H9 (cell line): Measurements from ENCODE around the gene NTRK2. TPM values are rescaled to one million over a fixed set of nuclear protein-coding genes. Genes with fewer than 3 reads are reported as not detected.

Experiments
- DNase-seq: peaks from one replicate; pipeline ENCODE4 v3.0.0-alpha.2; 2017
- H2AFZ ChIP-seq: one replicate; pipeline ENCODE4 v1.6.1; 2013; ENCODE audit warnings: mild to moderate bottlenecking, low read length, control low read depth, moderate library complexity
- H2AK5ac ChIP-seq: 2 replicates; pipeline ENCODE4 v1.6.1; 2013; ENCODE audit warnings: low read length, control low read depth, mixed read lengths; ENCODE audit not compliant: insufficient read length
- H2BK120ac ChIP-seq: one replicate; pipeline ENCODE4 v1.6.1; 2013; ENCODE audit warnings: low read depth, mild to moderate bottlenecking, low read length, control low read depth, inconsistent platforms; ENCODE audit not compliant: poor library complexity, severe bottlenecking
- H2BK12ac ChIP-seq: 2 replicates; pipeline ENCODE4 v1.6.1; 2013; ENCODE audit warnings: low read length, control low read depth, mixed read lengths, low read depth; ENCODE audit not compliant: insufficient read length
- H2BK15ac ChIP-seq: 2 replicates; pipeline ENCODE4 v1.6.1; 2013; ENCODE audit warnings: low read depth, low read length, control low read depth
- H2BK20ac ChIP-seq: one replicate; pipeline ENCODE4 v1.6.1; 2013; ENCODE audit warnings: low read depth, mild to moderate bottlenecking, low read length, control low read depth, inconsistent platforms; ENCODE audit not compliant: poor library complexity, severe bottlenecking
- H2BK5ac ChIP-seq: 2 replicates; pipeline ENCODE4 v1.6.1; 2013; ENCODE audit warnings: low read length, control low read depth, mixed read lengths; ENCODE audit not compliant: insufficient read length
- H3K14ac ChIP-seq: 2 replicates; pipeline ENCODE4 v1.6.1; 2013; ENCODE audit warnings: low read length, control low read depth; ENCODE audit not compliant: insufficient read depth
- H3K18ac ChIP-seq: 2 replicates; pipeline ENCODE4 v1.6.1; 2013; ENCODE audit warnings: low read depth, mild to moderate bottlenecking, mixed read lengths, low read length, control low read depth; ENCODE audit not compliant: insufficient read length
- H3K23ac ChIP-seq: 2 replicates; pipeline ENCODE4 v1.6.1; 2013; ENCODE audit warnings: low read length, control low read depth, mixed read lengths, low read depth; ENCODE audit not compliant: insufficient read length
- H3K23me2 ChIP-seq: 2 replicates; pipeline ENCODE4 v1.6.1; 2013; ENCODE audit warnings: low read depth, mild to moderate bottlenecking, mixed read lengths, low read length, control low read depth; ENCODE audit not compliant: insufficient read length, poor library complexity, severe bottlenecking
- H3K27ac ChIP-seq: 2 replicates; pipeline ENCODE4 v1.5.1; 2013; ENCODE audit warnings: low read length, control low read depth, mixed read lengths, low read depth; ENCODE audit not compliant: insufficient read length
- H3K27me3 ChIP-seq: 2 replicates; pipeline ENCODE4 v1.6.1; 2013; ENCODE audit warnings: low read length, control low read depth, inconsistent platforms; ENCODE audit not compliant: insufficient read depth
- H3K4ac ChIP-seq: 2 replicates; pipeline ENCODE4 v1.6.1; 2013; ENCODE audit warnings: low read depth, mild to moderate bottlenecking, control low read depth, inconsistent platforms, low read length, moderate library complexity
- H3K4me1 ChIP-seq: 2 replicates; pipeline ENCODE4 v1.6.1; 2013; ENCODE audit warnings: low read length, control low read depth, inconsistent platforms; ENCODE audit not compliant: insufficient read depth
- H3K4me2 ChIP-seq: 2 replicates; pipeline ENCODE4 v1.6.1; 2013; ENCODE audit warnings: low read length, control low read depth, mixed read lengths; ENCODE audit not compliant: insufficient read length, insufficient read depth
- H3K56ac ChIP-seq: 2 replicates; pipeline ENCODE4 v1.6.1; 2013; ENCODE audit warnings: low read depth, mild to moderate bottlenecking, mixed read lengths, low read length, control low read depth; ENCODE audit not compliant: insufficient read length
- H3K79me1 ChIP-seq: 2 replicates; pipeline ENCODE4 v1.6.1; 2013; ENCODE audit warnings: low read depth, mild to moderate bottlenecking, moderate library complexity, low read length, control low read depth, inconsistent platforms; ENCODE audit not compliant: insufficient read depth, poor library complexity, severe bottlenecking
- H3K79me2 ChIP-seq: 2 replicates; pipeline ENCODE4 v1.6.1; 2013; ENCODE audit warnings: low read length, control low read depth, inconsistent platforms; ENCODE audit not compliant: insufficient read depth
- H3K9ac ChIP-seq: 2 replicates; pipeline ENCODE4 v1.6.1; 2013; ENCODE audit warnings: low read length, control low read depth, mixed read lengths; ENCODE audit not compliant: insufficient read length; ENCODE audit errors: extremely low read depth
- H3K9me3 ChIP-seq: one replicate; pipeline ENCODE4 v1.6.1; 2013; ENCODE audit warnings: low read depth, low read length, inconsistent platforms; ENCODE audit not compliant: control insufficient read depth
- H3T11ph ChIP-seq: one replicate; pipeline ENCODE4 v1.6.1; 2013; ENCODE audit warnings: mild to moderate bottlenecking, low read length, control low read depth, inconsistent platforms
- H4K20me1 ChIP-seq: one replicate; pipeline ENCODE4 v1.6.1; 2013; ENCODE audit not compliant: control insufficient read depth, insufficient read length, insufficient read depth
- H4K5ac ChIP-seq: 2 replicates; pipeline ENCODE4 v1.6.1; 2013; ENCODE audit warnings: low read depth, mild to moderate bottlenecking, mixed read lengths, low read length, control low read depth; ENCODE audit not compliant: insufficient read length
- H4K8ac ChIP-seq: replicated peaks from 2 replicates; pipeline ENCODE4 v1.6.1; 2013; ENCODE audit warnings: low read length, control low read depth, mixed read lengths, low read depth; ENCODE audit not compliant: insufficient read length
- H4K91ac ChIP-seq: 2 replicates; pipeline ENCODE4 v1.6.1; 2013; ENCODE audit warnings: low read depth, mild to moderate bottlenecking, moderate library complexity, mixed read lengths, low read length, control low read depth; ENCODE audit not compliant: insufficient read length
- H3K27ac Mint-ChIP-seq, 3 experiments: 2 replicates in 2 of 3; 3 replicates in 1 of 3; pipeline ENCODE4 v1.8.0; 2020 to 2021; ENCODE audit warnings: mixed read lengths in 3 of 3, mild to moderate bottlenecking in 1 of 3, moderate library complexity in 1 of 3
- H3K27me3 Mint-ChIP-seq: 2 replicates; pipeline ENCODE4 v1.8.0; 2021; ENCODE audit warnings: low read depth, mild to moderate bottlenecking, moderate library complexity, mixed read lengths
- H3K36me3 Mint-ChIP-seq, 3 experiments: 2 replicates in 2 of 3; 3 replicates in 1 of 3; pipeline ENCODE4 v1.8.0; 2020 to 2021; ENCODE audit warnings: low read depth in 3 of 3, mixed read lengths in 3 of 3; ENCODE audit not compliant: insufficient read depth in 1 of 3
- H3K4me1 Mint-ChIP-seq, 2 experiments: 2 replicates each; pipeline ENCODE4 v1.8.0; 2020; ENCODE audit warnings: mixed read lengths in 2 of 2
- H3K4me3 Mint-ChIP-seq, 2 experiments: 2 replicates in 1 of 2; 3 replicates in 1 of 2; pipeline ENCODE4 v1.8.0; 2020 to 2021; ENCODE audit warnings: mild to moderate bottlenecking in 2 of 2, mixed read lengths in 2 of 2, moderate library complexity in 1 of 2
- H3K9me3 Mint-ChIP-seq, 2 experiments: 2 replicates in 1 of 2; 3 replicates in 1 of 2; pipeline ENCODE4 v1.8.0; 2020; ENCODE audit warnings: mild to moderate bottlenecking in 2 of 2, mixed read lengths in 2 of 2, moderate library complexity in 1 of 2
- WGBS: extraction: QIAGEN DNeasy Blood & Tissue Kit; methylation state at CpG from one replicate; pipeline ENCODE4 v1.1.7; 2013; ENCODE audit warnings: missing lambda C conversion rate, low lambda C conversion rate, mixed read lengths; ENCODE audit not compliant: insufficient read length; ENCODE audit errors: extremely low coverage; 5-methylcytosine and 5-hydroxymethylcytosine counted together
- total RNA-seq: library from RNA; stranded (reverse); gene quantifications from 2 replicates; pipeline ENCODE4 v1.2.1, GENCODE V29; 2021
- TF ChIP-seq, protein P1 (sequence below): fragments of 200-600 bp; sonication (generic); conservative IDR thresholded peaks from 3 replicates; pipeline ENCODE4 v1.8.0; 2021; ENCODE audit warnings: antibody characterized with exemption, mild to moderate bottlenecking

Gene NTRK2
- total RNA-seq, 1 experiment from 2014 or later: 0.02 TPM

GRCh38 chr9:84863372-84863771 is 193.8 kb downstream of the NTRK2 start:
- Histone ChIP-seq H3K4me2 (no peak overlapping the region), H3K27ac (no peak overlapping the region), H4K5ac (no peak overlapping the region), H3K23me2 (no peaks in the 10 kb centered on the region), H3K4me1 (peaks cover 23% of the 10 kb centered on the region), H3K56ac (no peak overlapping the region), H3K79me1 (no peaks in the 10 kb centered on the region), H2BK15ac (no peak overlapping the region), H3T11ph (no peak overlapping the region), H3K14ac (no peak overlapping the region), H2BK12ac (no peak overlapping the region), H2AFZ (no peak overlapping the region), H2AK5ac (no peak overlapping the region), H3K18ac (no peak overlapping the region), H3K79me2 (no peaks in the 10 kb centered on the region), H4K91ac (no peak overlapping the region), H2BK20ac (no peak overlapping the region), H4K20me1 (no peaks in the 10 kb centered on the region), H2BK5ac (no peak overlapping the region), H2BK120ac (no peak overlapping the region), H3K23ac (no peak overlapping the region), H3K27me3 (no peaks in the 10 kb centered on the region), H3K9me3 (no peaks in the 10 kb centered on the region), H3K9ac (no peak overlapping the region), H3K4ac (no peak overlapping the region), H4K8ac (no peak overlapping the region)
- no peak overlapping the region for H3K4me3 Mint-ChIP-seq
- WGBS: no CpG with 5 or more reads among the region's 4 CpGs
- H3K27ac Mint-ChIP-seq: 0 out of 7 replicates have a peak overlapping the region, but pooled peaks of 1 of the 3 experiments have one; percentile 55
- no peaks in the 10 kb centered on the region for H3K27me3 Mint-ChIP-seq
- H3K9me3 Mint-ChIP-seq: 0 out of 5 replicates have a peak, but pooled peaks cover 2 to 3% of the 10 kb centered on the region in 2 experiments
- DNase-seq: no peak
- TF ChIP-seq, protein P1, sequence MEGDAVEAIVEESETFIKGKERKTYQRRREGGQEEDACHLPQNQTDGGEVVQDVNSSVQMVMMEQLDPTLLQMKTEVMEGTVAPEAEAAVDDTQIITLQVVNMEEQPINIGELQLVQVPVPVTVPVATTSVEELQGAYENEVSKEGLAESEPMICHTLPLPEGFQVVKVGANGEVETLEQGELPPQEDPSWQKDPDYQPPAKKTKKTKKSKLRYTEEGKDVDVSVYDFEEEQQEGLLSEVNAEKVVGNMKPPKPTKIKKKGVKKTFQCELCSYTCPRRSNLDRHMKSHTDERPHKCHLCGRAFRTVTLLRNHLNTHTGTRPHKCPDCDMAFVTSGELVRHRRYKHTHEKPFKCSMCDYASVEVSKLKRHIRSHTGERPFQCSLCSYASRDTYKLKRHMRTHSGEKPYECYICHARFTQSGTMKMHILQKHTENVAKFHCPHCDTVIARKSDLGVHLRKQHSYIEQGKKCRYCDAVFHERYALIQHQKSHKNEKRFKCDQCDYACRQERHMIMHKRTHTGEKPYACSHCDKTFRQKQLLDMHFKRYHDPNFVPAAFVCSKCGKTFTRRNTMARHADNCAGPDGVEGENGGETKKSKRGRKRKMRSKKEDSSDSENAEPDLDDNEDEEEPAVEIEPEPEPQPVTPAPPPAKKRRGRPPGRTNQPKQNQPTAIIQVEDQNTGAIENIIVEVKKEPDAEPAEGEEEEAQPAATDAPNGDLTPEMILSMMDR: no peak
- H3K4me1 Mint-ChIP-seq: peaks cover 59 to 72% of the 10 kb centered on the region in 2 experiments
- H3K36me3 Mint-ChIP-seq: peaks cover 0 to 3% (median 3%) of the 10 kb centered on the region in 3 experiments; a peak in 3 of 7 replicates
